Hepatocyte (in vitro differentiated cells): ENCODE measurements around the gene TTC34. TPM values are rescaled to one million over a fixed set of nuclear protein-coding genes. Genes with fewer than 3 reads are reported as not detected.

Experiments
- DNase-seq: peaks from one replicate; pipeline ENCODE4 v3.0.0-alpha.2; 2016; ENCODE audit warnings: low spot score
- H2AFZ ChIP-seq: fragments of 200-600 bp; sonication (generic); 2 replicates; pipeline ENCODE4 v1.6.0; 2016; ENCODE audit warnings: antibody characterized with exemption, mild to moderate bottlenecking
- H3K27ac ChIP-seq: fragments of 200-600 bp; sonication (generic); 2 replicates; pipeline ENCODE4 v1.5.1; 2016; ENCODE audit warnings: mild to moderate bottlenecking
- H3K27me3 ChIP-seq: fragments of 200-600 bp; sonication (generic); 2 replicates; pipeline ENCODE4 v1.6.1; 2016
- H3K36me3 ChIP-seq: fragments of 200-600 bp; sonication (generic); replicated peaks from 2 replicates; pipeline ENCODE4 v1.5.1; 2016; ENCODE audit warnings: low read depth; ENCODE audit not compliant: insufficient read depth
- H3K4me1 ChIP-seq: fragments of 200-600 bp; sonication (generic); 2 replicates; pipeline ENCODE4 v1.5.1; 2016; ENCODE audit warnings: mild to moderate bottlenecking, moderate library complexity; ENCODE audit not compliant: insufficient read depth
- H3K4me2 ChIP-seq: fragments of 200-600 bp; sonication (generic); 2 replicates; pipeline ENCODE4 v1.6.0; 2016
- H3K4me3 ChIP-seq: fragments of 200-600 bp; sonication (generic); 2 replicates; pipeline ENCODE4 v1.5.1; 2016; ENCODE audit warnings: mild to moderate bottlenecking
- H3K79me2 ChIP-seq: fragments of 200-600 bp; sonication (generic); 2 replicates; pipeline ENCODE4 v1.6.0; 2017; ENCODE audit warnings: mild to moderate bottlenecking
- H3K9me2 ChIP-seq: fragments of 200-600 bp; sonication (generic); replicated peaks from 2 replicates; pipeline ENCODE4 v1.6.0; 2017; ENCODE audit warnings: mild to moderate bottlenecking; ENCODE audit not compliant: insufficient read depth
- H3K9me3 ChIP-seq: fragments of 200-600 bp; sonication (generic); 2 replicates; pipeline ENCODE4 v1.5.1; 2016; ENCODE audit warnings: low read depth, mild to moderate bottlenecking
- H4K20me1 ChIP-seq: fragments of 200-600 bp; sonication (generic); 2 replicates; pipeline ENCODE4 v1.6.0; 2016; ENCODE audit warnings: mild to moderate bottlenecking; ENCODE audit not compliant: insufficient read depth, poor library complexity, severe bottlenecking
- CTCF ChIP-seq: fragments of 200-600 bp; sonication (generic); IDR thresholded peaks from 2 replicates; pipeline ENCODE4 v1.5.1; 2016; ENCODE audit warnings: antibody characterized with exemption, mild to moderate bottlenecking; ENCODE audit not compliant: poor library complexity
- EZH2 ChIP-seq: fragments of 200-600 bp; sonication (generic); IDR thresholded peaks from 2 replicates; pipeline ENCODE4 v1.6.1; 2016; ENCODE audit warnings: antibody characterized with exemption, mild to moderate bottlenecking, borderline replicate concordance
- EZH2phosphoT487 ChIP-seq: fragments of 200-600 bp; sonication (generic); IDR thresholded peaks from one replicate; pipeline ENCODE4 v1.6.1; 2018; ENCODE audit warnings: antibody characterized with exemption, mild to moderate bottlenecking, low read depth, moderate library complexity; ENCODE audit not compliant: unreplicated experiment, severe bottlenecking
- WGBS: methylation state at CpG from one replicate; pipeline ENCODE4 v1.1.6; 2016; ENCODE audit warnings: low lambda C conversion rate; ENCODE audit errors: missing lambda C conversion rate; 5-methylcytosine and 5-hydroxymethylcytosine counted together
- polyA plus RNA-seq: library from polyadenylated mRNA; unstranded; fragments of >200 nt; fragmentation: Nextera tagmentation; extraction: Ambion mirVana; gene quantifications from 2 replicates; pipeline ENCODE4 v1.2.1, GENCODE V29; 2016
- total RNA-seq: library from RNA; depleted of rRNA; stranded (reverse); fragments of >200 nt; gene quantifications from 2 replicates; pipeline ENCODE4 v1.2.3, GENCODE V29; 2014

TTC34 gene
- total and polyA plus RNA-seq, 2 experiments from 2014 or later = 0.13 to 0.33 TPM

DNA sequence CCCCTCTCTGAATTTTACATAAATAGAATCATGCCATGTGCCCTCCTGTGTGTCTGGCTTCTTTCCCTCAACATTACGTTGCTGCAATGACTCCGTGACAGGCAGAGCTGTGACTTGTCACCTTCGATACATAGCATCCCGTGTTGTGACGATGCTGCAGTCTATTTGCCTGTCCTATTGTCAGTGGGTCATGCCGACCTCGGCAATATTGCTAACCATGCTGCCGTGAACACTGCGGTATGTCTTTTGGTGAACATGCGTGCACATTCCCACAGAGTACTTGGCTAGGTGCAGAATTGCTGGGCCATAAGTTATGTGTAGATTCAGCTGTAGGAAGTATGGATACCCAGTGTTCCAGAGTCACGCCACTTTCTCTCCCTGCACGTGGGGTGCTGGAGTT, 36.3 kb upstream of the TTC34 start:
- Histone ChIP-seq H3K9me2 (no peaks in the 10 kb centered on the region), H3K36me3 (no peaks in the 10 kb centered on the region), H3K27me3 (no peaks in the 10 kb centered on the region), H4K20me1 (no peaks in the 10 kb centered on the region), H3K4me1 (no peaks in the 10 kb centered on the region), H3K27ac (no peak overlapping the region), H3K9me3 (no peaks in the 10 kb centered on the region), H2AFZ (no peak overlapping the region), H3K4me3 (no peak overlapping the region), H3K79me2 (no peaks in the 10 kb centered on the region), H3K4me2 (no peak overlapping the region)
- DNase-seq = no peak
- WGBS = 83% methylated on average over 12 of the region's 12 CpGs
- TF ChIP-seq EZH2 (no peak), CTCF (no peak), EZH2phosphoT487 (no peak)

- no peaks in the 10 kb centered on the region for H3K27me3 ChIP-seq
- no peaks in the 10 kb centered on the region for H3K4me1 ChIP-seq
- no peaks in the 10 kb centered on the region for H4K20me1 ChIP-seq
- TF ChIP-seq EZH2 (no peak), CTCF (no peak), EZH2phosphoT487 (no peak)
- no peaks in the 10 kb centered on the region for H3K9me3 ChIP-seq
- H3K79me2 ChIP-seq = no peaks in the 10 kb centered on the region
- DNase-seq = no peak
- no peak overlapping the region for H3K4me2 ChIP-seq
- H3K9me2 ChIP-seq = no peaks in the 10 kb centered on the region
- H3K4me3 ChIP-seq = no peak overlapping the region
- H3K36me3 ChIP-seq = no peaks in the 10 kb centered on the region
- H2AFZ ChIP-seq = no peak overlapping the region
- WGBS = 66% methylated on average over 11 of the region's 11 CpGs
- H3K27ac ChIP-seq = no peak overlapping the region
Observed at GRCh38 chr1:2837316-2837715, 35.8 kb upstream of the TTC34 start.

- DNase-seq = no peak
- Histone ChIP-seq H3K4me2 (no peak overlapping the region), H3K27ac (no peak overlapping the region), H3K27me3 (no peaks in the 10 kb centered on the region), H2AFZ (no peak overlapping the region), H4K20me1 (no peaks in the 10 kb centered on the region), H3K9me3 (no peaks in the 10 kb centered on the region), H3K9me2 (no peaks in the 10 kb centered on the region), H3K36me3 (no peaks in the 10 kb centered on the region), H3K4me3 (no peak overlapping the region), H3K79me2 (no peaks in the 10 kb centered on the region), H3K4me1 (no peaks in the 10 kb centered on the region)
- WGBS = 86% methylated on average over 20 of the region's 20 CpGs
- TF ChIP-seq EZH2 = no peak
- TF ChIP-seq EZH2phosphoT487 = no peak
- no peak for TF ChIP-seq CTCF
Observed at GRCh38 chr1:2836333-2836970, 35.0 kb upstream of the TTC34 start.
